Measurements from ENCODE around the gene AQP12A.

DNA sequence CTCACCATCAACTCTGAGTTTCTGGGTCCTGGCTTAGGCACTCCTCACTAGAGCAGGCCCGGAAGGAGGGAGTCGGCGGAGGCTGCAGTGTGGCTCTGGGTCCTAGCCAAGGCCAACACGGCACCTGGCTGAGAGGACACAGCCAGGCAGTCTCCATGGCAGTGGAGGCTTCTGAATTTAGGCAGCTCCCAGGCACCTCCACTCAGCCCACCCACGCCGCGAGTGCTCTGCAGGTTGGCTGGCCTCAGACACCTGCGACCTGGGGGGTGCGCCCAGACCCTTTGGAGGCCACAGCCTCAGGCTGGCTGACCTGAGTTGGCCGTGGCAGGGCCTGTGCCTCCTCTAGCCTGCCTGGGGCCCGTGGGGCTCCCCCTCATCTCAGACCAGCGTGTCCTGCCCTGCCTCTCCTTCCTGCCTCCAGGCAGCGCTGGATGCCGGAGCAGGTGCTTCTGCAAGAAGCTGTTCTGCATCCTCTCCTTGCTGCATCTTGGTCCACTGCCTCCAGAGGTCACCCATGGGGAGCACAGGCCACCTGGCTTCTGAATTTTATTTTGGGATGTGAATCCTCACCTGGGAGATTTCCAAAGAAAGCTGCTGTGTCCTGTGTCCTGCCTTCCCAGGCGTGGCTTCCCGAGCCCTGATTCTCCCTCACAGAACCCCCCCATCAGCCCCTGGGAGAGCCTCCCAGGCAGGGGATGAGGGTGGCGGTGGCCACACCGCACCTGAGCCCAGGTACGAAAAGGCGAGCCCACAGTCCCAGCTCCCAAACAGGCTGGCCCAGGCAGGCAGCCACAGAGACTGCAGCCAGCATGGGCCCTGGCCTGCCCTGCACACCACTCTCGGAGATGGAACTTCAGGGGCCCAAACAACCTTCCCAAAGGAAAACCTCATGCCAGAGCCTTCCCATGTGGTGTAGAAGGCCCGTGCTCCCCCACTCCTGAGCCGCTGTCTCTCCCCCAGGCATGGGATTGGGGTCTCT is 23.4 kb downstream of the AQP12A start:
- TF ChIP-seq, protein P1, sequence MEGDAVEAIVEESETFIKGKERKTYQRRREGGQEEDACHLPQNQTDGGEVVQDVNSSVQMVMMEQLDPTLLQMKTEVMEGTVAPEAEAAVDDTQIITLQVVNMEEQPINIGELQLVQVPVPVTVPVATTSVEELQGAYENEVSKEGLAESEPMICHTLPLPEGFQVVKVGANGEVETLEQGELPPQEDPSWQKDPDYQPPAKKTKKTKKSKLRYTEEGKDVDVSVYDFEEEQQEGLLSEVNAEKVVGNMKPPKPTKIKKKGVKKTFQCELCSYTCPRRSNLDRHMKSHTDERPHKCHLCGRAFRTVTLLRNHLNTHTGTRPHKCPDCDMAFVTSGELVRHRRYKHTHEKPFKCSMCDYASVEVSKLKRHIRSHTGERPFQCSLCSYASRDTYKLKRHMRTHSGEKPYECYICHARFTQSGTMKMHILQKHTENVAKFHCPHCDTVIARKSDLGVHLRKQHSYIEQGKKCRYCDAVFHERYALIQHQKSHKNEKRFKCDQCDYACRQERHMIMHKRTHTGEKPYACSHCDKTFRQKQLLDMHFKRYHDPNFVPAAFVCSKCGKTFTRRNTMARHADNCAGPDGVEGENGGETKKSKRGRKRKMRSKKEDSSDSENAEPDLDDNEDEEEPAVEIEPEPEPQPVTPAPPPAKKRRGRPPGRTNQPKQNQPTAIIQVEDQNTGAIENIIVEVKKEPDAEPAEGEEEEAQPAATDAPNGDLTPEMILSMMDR (IDR thresholded peaks at IDR 0.05): no peak
- TF ChIP-seq POLR2A (IDR thresholded peaks at IDR 0.05): no peak

Measured in thyroid gland (tissue), 4 donors.